ENCODE data around the gene TTLL10. TPM values are rescaled to one million over a fixed set of nuclear protein-coding genes. Genes with fewer than 3 reads are reported as not detected.

TTLL10 gene
- total and polyA plus RNA-seq, 2 of the 8 experiments (the other 6 are each of a cell fraction or from before 2014, with no cell fraction given), result 1.1 to 1.7 TPM

DNA sequence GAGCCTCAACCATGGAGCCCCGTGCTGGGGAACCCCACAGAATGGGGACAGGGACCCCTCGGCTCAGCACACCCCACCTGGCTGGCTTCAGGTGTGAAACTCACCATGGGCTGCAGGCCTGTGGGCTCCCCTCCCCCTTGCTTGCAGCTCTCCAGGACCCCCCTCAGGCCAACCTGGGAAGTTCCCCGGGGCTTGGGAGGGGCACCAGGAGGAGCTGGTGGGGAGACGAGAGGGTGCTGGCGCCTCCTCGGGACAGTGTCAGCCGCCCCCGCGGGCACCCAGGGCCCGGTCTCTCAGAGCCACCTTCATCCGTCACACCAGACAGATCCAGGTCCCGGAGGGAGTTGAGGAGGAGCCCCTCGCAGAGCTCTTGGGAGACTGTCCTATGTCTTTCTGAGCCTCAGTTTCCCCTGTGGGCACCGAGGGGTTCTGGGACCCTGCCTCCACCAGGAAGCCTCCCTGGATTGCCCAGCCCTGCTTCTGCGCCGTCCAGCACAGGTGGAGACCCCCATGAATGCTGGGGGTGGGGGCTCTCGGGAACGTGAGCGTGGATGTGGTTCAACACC, 33.4 kb downstream of the TTLL10 start:
- peaks cover 8% of the 10 kb centered on the region; the same call in 1 of the 2 replicates for H3K23me2 ChIP-seq (ENCODE audit: low read depth, low read length)
- H2AK5ac ChIP-seq (ENCODE audit: low read depth, low read length), result no peak overlapping the region
- TF ChIP-seq, protein P1, sequence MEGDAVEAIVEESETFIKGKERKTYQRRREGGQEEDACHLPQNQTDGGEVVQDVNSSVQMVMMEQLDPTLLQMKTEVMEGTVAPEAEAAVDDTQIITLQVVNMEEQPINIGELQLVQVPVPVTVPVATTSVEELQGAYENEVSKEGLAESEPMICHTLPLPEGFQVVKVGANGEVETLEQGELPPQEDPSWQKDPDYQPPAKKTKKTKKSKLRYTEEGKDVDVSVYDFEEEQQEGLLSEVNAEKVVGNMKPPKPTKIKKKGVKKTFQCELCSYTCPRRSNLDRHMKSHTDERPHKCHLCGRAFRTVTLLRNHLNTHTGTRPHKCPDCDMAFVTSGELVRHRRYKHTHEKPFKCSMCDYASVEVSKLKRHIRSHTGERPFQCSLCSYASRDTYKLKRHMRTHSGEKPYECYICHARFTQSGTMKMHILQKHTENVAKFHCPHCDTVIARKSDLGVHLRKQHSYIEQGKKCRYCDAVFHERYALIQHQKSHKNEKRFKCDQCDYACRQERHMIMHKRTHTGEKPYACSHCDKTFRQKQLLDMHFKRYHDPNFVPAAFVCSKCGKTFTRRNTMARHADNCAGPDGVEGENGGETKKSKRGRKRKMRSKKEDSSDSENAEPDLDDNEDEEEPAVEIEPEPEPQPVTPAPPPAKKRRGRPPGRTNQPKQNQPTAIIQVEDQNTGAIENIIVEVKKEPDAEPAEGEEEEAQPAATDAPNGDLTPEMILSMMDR (IDR thresholded peaks at IDR 0.05; ENCODE audit: control extremely low read depth in 1 of 3, insufficient read depth in 1 of 3, low read depth in 1 of 3, low read length in 3 of 3), result peak in 2 of 3 experiments; percentile 9 to 11; a peak in 2 of 4 replicates
- TF ChIP-seq SRF (IDR thresholded peaks at IDR 0.05; ENCODE audit: low read depth, low read length), result no peak
- H3K79me2 ChIP-seq (ENCODE audit: control insufficient read depth in 1 of 2, insufficient read depth in 2 of 2, low read length in 2 of 2), result no peaks in the 10 kb centered on the region
- no peak overlapping the region for H2AFZ ChIP-seq (ENCODE audit: low read length)
- H4K91ac ChIP-seq (replicated peaks; ENCODE audit: insufficient read length, low read length), result no peak overlapping the region
- H3K27ac ChIP-seq (ENCODE audit: low read depth, low read length), result no peak overlapping the region
- H3K27me3 ChIP-seq (replicated peaks in 1 of 4; ENCODE audit: control insufficient read depth in 3 of 4, extremely low read depth in 1 of 4, insufficient read depth in 3 of 4, low read length in 3 of 4), result peaks cover 0 to 19% (median 15%) of the 10 kb centered on the region in 4 experiments; a peak in 6 of 7 replicates
- H3K14ac ChIP-seq (ENCODE audit: insufficient read length), result no peak overlapping the region
- no peak overlapping the region for H2BK120ac ChIP-seq (replicated peaks; ENCODE audit: low read depth, low read length)
- no peak overlapping the region for H3K4ac ChIP-seq (replicated peaks; ENCODE audit: insufficient read length, low read depth, low read length)
- 98% methylated on average over 14 of the region's 19 CpGs; no CpG with 5 or more reads in 1 of the 2 experiments for WGBS, 2 experiments (ENCODE audit: extremely low coverage in 1 of 2, insufficient coverage in 1 of 2, insufficient read length in 1 of 2, insufficient replicate concordance in 2 of 2, low coverage in 1 of 2, low lambda C conversion rate in 2 of 2, missing lambda C conversion rate in 1 of 2)
- no peak overlapping the region for H3K56ac ChIP-seq (replicated peaks; ENCODE audit: insufficient read length, low read depth, low read length)
- no peak overlapping the region for H3K23ac ChIP-seq (ENCODE audit: insufficient read length)
- H3K4me1 ChIP-seq (replicated peaks in 1 of 4; ENCODE audit: control insufficient read depth in 3 of 4, insufficient read depth in 4 of 4, low read length in 3 of 4), result peaks cover 0 to 13% (median 5%) of the 10 kb centered on the region in 4 experiments; a peak in 6 of 7 replicates
- H4K8ac ChIP-seq (ENCODE audit: extremely low read depth, insufficient read depth, low read length), result no peak overlapping the region; the same call in 1 of the 2 replicates
- no peak overlapping the region for H2BK15ac ChIP-seq (ENCODE audit: low read length)
- no peak overlapping the region for H4K5ac ChIP-seq (ENCODE audit: insufficient read length, low read depth, low read length)
- H3K9me3 ChIP-seq (ENCODE audit: insufficient read depth in 2 of 2, low read depth in 1 of 2, low read length in 1 of 2), result no peaks in the 10 kb centered on the region
- H2BK12ac ChIP-seq (ENCODE audit: low read depth, low read length), result no peak overlapping the region
- H3K9ac ChIP-seq (replicated peaks in 1 of 4; ENCODE audit: extremely low read depth in 1 of 4, low read depth in 3 of 4, low read length in 3 of 4), result no peak overlapping the region
- H3K36me3 ChIP-seq (ENCODE audit: control insufficient read depth in 2 of 4, insufficient read depth in 4 of 4, low read length in 3 of 4), result no peaks in the 10 kb centered on the region
- no peak overlapping the region for H2BK20ac ChIP-seq (ENCODE audit: low read length)
- H3K4me3 ChIP-seq (ENCODE audit: extremely low read depth in 1 of 4, insufficient read depth in 2 of 4, low read depth in 3 of 4, low read length in 4 of 4), result peak overlapping the region in 1 of 4 experiments; percentile 58; a peak in 3 of 8 replicates
- H4K20me1 ChIP-seq (replicated peaks in 1 of 2; ENCODE audit: control insufficient read depth in 1 of 2, insufficient read depth in 2 of 2, low read length in 2 of 2), result no peaks in the 10 kb centered on the region
- peak overlapping the region; percentile 67 to 92 for H3K4me2 ChIP-seq (ENCODE audit: insufficient read depth in 1 of 2, low read depth in 2 of 2, low read length in 2 of 2)
- H2BK5ac ChIP-seq (ENCODE audit: low read depth, low read length), result no peak overlapping the region
- ChIA-PET CTCF (ENCODE audit: partially characterized antibody) (interaction anchor here (0.8 to 1.9 kb wide), 10 partner anchors 12 to 145 kb away, joined by 3 to 6 read pairs (median 3); no protein-coding TSS in a partner anchor), POLR2A (ENCODE audit: partially characterized antibody) (interaction anchor here (0.9 kb wide), 1 partner anchor 162 kb away, joined by 4 read pairs; no protein-coding TSS in a partner anchor)
- H3K18ac ChIP-seq (ENCODE audit: extremely low read depth, low read length), result no peak overlapping the region
- no peak for FAIRE-seq
- H3K79me1 ChIP-seq (ENCODE audit: low read depth, low read length), result no peaks in the 10 kb centered on the region
- DNase-seq (ENCODE audit: low read depth in 1 of 2, low spot score in 2 of 2), result no peak

Measured in H1 (cell line).